Spleen (tissue), 11 donors: ENCODE measurements around the gene KIF21B. TPM values are rescaled to one million over a fixed set of nuclear protein-coding genes. Genes with fewer than 3 reads are reported as not detected.

Experiments used
- DNase-seq: peaks from one replicate; pipeline ENCODE4 v3.0.0-alpha.2; 2020
- H3K27ac ChIP-seq, 8 donors: fragments of 200-600 bp; sonication (generic) in 7 of 8; 1 replicate in 4 of 8; 2 replicates in 4 of 8; pipeline versions ENCODE4 v1.5.0 to v1.8.0; 2016 to 2021; ENCODE audit warnings: inconsistent platforms in 4 of 8, mild to moderate bottlenecking in 4 of 8, moderate library complexity in 1 of 8
- H3K27me3 ChIP-seq, 7 donors: fragments of 200-600 bp; sonication (generic) in 6 of 7; replicated peaks in 1 of 7; 1 replicate in 4 of 7; 2 replicates in 3 of 7; pipeline versions ENCODE4 v1.5.0 to v1.8.0; 2016 to 2021; ENCODE audit warnings: inconsistent platforms in 3 of 7, mild to moderate bottlenecking in 1 of 7
- H3K36me3 ChIP-seq, 6 donors: fragments of 200-600 bp; sonication (generic) in 5 of 6; 1 replicate in 4 of 6; 2 replicates in 2 of 6; pipeline versions ENCODE4 v1.5.0 to v1.8.0; 2016 to 2021; ENCODE audit warnings: inconsistent platforms in 2 of 6
- H3K4me1 ChIP-seq, 6 donors: fragments of 200-600 bp; sonication (generic) in 5 of 6; 1 replicate in 3 of 6; 2 replicates in 3 of 6; pipeline versions ENCODE4 v1.5.0 to v1.8.0; 2016 to 2021; ENCODE audit warnings: inconsistent platforms in 3 of 6
- H3K4me3 ChIP-seq, 8 donors: fragments of 200-600 bp; sonication (generic) in 7 of 8; 1 replicate in 4 of 8; 2 replicates in 4 of 8; pipeline versions ENCODE4 v1.5.0 to v1.8.0; 2016 to 2021; ENCODE audit warnings: inconsistent platforms in 4 of 8, mild to moderate bottlenecking in 4 of 8, moderate library complexity in 2 of 8
- H3K9me3 ChIP-seq, 8 donors: fragments of 200-600 bp; sonication (generic) in 7 of 8; 1 replicate in 4 of 8; 2 replicates in 4 of 8; pipeline versions ENCODE4 v1.5.0 to v1.8.0; 2016 to 2021; ENCODE audit warnings: inconsistent platforms in 4 of 8
- POLR2A ChIP-seq, 3 donors: fragments of 450-650 bp; IDR thresholded peaks; one replicate each; pipeline ENCODE4 v1.5.1; 2017; ENCODE audit warnings: antibody characterized with exemption in 3 of 3, mild to moderate bottlenecking in 1 of 3
- POLR2AphosphoS5 ChIP-seq, 3 donors: sonication (generic); formaldehyde crosslinking; IDR thresholded peaks; one replicate each; pipeline ENCODE4 v1.5.1; 2017; ENCODE audit warnings: antibody characterized with exemption in 3 of 3
- WGBS, 5 donors: extraction: QIAGEN DNeasy Blood & Tissue Kit in 3 of 5; methylation state at CpG; one replicate each; pipeline versions ENCODE4 v1.1.5 to v1.1.7; 2013 to 2018; 5-methylcytosine and 5-hydroxymethylcytosine counted together
- intact Hi-C: fragments of 100-400 bp; cut with DNase I; formaldehyde crosslinking; loops from one replicate; pipeline ENCODE4 v1.15.0; 2023; ENCODE audit warnings: low total_unique reads
- polyA plus RNA-seq, 3 donors: library from polyadenylated mRNA; stranded (reverse); fragments of 200-250 nt; gene quantifications; one replicate each; pipeline ENCODE4 v1.2.1, GENCODE V29; 2013
- total RNA-seq, 7 donors: library from RNA; depleted of rRNA in 3 of 7; stranded (reverse); fragments of >200 nt in 3 of 7; fragmentation: NEBNext Ultra II Directional in 4 of 7; extraction: Animal tissue kit (Norgen Biotek cat#: 25700) in 4 of 7; gene quantifications; one replicate each; pipeline versions ENCODE4 v1.1.0 to v1.2.1, GENCODE V29; 2016 to 2021
- TF ChIP-seq, protein P1 (sequence below), 11 experiments: fragments of 200-600 bp in 7 of 11; fragments of 450-650 bp in 4 of 11; sonication (generic) in 4 of 11; IDR thresholded peaks in 8 of 11; conservative IDR thresholded peaks in 3 of 11; 1 replicate in 7 of 11; 2 replicates in 4 of 11; pipeline versions ENCODE4 v1.4.0 to v1.8.0; 2016 to 2021; ENCODE audit warnings: antibody characterized with exemption in 11 of 11, inconsistent platforms in 4 of 11, mild to moderate bottlenecking in 1 of 11
- donor health status: healthy with polysubstance abuse.
- donor health status: DM: no; HTN: no; CAD: no; lungs with moderate emphysema.
- donor health status: DM: no; HTN: no; CAD: no.
- donor health status: Bipolar disorder and iron deficiency.
- donor health status: healthy.
- donor health status: DM: no; HTN: no; CAD: no.
- donor health status: DM: yes; HTN: yes; CAD: no.

KIF21B gene
- total and polyA plus RNA-seq, 10 donors, result 3.0 to 49.0 (median 28.1) TPM

DNA sequence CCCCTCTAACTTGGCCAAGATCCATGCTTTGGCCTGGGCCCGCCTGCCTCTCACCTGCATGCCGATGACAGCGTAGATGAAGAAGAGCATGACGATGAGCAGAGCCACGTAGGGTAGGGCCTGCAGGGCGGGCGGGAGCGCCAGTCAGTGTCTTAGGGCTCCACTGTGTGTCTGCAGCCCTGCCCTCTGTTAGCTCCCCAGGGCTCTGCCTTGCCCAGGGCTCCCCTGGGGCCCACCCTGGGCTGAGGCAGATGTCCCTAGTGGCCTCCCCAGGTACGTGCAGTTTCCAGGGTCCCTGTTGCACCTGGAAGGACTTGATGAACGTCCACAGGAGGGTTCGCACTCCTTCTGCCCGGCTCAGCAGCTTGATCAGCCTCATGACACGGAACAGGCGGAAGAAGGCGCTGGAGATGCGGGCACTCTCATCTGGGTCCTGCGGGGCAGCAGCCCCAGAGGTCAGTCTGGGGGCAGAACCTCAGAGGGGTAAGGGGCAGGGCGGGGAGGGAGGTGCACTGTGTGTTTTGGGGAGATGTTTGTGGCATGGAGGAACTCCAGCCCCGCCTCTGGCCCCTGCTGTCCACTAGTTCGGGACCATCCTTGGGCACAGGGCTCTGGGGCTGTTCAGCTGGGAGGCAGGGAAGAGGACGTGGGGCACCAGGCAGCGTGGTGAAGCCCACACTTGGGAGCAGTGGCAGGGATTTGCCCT, 29.8 kb upstream of the KIF21B start:
- Histone ChIP-seq H3K4me3 (no peak overlapping the region), H3K27me3 (no peaks in the 10 kb centered on the region), H3K27ac (no peak overlapping the region), H3K9me3 (no peaks in the 10 kb centered on the region), H3K4me1 (peaks cover 0 to 29% (median 3%) of the 10 kb centered on the region in 6 donors), H3K36me3 (no peaks in the 10 kb centered on the region)
- DNase-seq, result no peak
- TF ChIP-seq, protein P1, sequence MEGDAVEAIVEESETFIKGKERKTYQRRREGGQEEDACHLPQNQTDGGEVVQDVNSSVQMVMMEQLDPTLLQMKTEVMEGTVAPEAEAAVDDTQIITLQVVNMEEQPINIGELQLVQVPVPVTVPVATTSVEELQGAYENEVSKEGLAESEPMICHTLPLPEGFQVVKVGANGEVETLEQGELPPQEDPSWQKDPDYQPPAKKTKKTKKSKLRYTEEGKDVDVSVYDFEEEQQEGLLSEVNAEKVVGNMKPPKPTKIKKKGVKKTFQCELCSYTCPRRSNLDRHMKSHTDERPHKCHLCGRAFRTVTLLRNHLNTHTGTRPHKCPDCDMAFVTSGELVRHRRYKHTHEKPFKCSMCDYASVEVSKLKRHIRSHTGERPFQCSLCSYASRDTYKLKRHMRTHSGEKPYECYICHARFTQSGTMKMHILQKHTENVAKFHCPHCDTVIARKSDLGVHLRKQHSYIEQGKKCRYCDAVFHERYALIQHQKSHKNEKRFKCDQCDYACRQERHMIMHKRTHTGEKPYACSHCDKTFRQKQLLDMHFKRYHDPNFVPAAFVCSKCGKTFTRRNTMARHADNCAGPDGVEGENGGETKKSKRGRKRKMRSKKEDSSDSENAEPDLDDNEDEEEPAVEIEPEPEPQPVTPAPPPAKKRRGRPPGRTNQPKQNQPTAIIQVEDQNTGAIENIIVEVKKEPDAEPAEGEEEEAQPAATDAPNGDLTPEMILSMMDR (IDR thresholded peaks at IDR 0.05 in 8 of 11, conservative IDR thresholded peaks at IDR 0.05 in 3 of 11), result no peak
- TF ChIP-seq POLR2AphosphoS5 (IDR thresholded peaks at IDR 0.05), result no peak
- TF ChIP-seq POLR2A (IDR thresholded peaks at IDR 0.05), result no peak
- intact Hi-C loops, result no loop called here
- 86 to 88% (median 88%) methylated on average over 19 to 22 of the region's 22 CpGs for WGBS, 5 donors

DNA sequence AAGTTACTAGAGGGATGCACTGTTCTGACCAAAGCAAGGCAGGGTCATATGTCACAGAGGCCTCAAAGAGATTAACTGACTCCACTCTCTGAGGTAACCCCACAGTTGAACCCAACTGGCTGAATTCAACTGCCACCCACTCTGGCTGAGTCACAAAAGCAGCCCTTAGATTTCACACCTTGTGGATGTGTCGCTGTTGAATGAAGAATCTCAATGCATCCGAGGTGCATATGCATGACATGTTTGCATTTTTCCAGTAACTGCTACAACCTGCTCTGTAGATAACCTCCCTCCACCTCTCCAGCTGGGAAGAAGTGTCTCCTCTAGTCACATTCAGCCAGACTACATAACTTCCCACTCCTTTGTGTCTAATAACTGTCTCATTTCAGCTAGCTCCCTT, 27.9 kb upstream of the KIF21B start:
- Histone ChIP-seq H3K9me3 (no peaks in the 10 kb centered on the region), H3K36me3 (no peaks in the 10 kb centered on the region), H3K27ac (no peak overlapping the region), H3K27me3 (no peaks in the 10 kb centered on the region), H3K4me1 (peaks cover 0 to 20% (median 3%) of the 10 kb centered on the region in 6 donors), H3K4me3 (no peak overlapping the region)
- no peak for DNase-seq
- WGBS, 5 donors, result 75 to 85% (median 80%) methylated on average over 2 of the region's 2 CpGs
- TF ChIP-seq, protein P1 (IDR thresholded peaks at IDR 0.05 in 8 of 11, conservative IDR thresholded peaks at IDR 0.05 in 3 of 11), result no peak
- intact Hi-C loops, result no loop called here

DNA sequence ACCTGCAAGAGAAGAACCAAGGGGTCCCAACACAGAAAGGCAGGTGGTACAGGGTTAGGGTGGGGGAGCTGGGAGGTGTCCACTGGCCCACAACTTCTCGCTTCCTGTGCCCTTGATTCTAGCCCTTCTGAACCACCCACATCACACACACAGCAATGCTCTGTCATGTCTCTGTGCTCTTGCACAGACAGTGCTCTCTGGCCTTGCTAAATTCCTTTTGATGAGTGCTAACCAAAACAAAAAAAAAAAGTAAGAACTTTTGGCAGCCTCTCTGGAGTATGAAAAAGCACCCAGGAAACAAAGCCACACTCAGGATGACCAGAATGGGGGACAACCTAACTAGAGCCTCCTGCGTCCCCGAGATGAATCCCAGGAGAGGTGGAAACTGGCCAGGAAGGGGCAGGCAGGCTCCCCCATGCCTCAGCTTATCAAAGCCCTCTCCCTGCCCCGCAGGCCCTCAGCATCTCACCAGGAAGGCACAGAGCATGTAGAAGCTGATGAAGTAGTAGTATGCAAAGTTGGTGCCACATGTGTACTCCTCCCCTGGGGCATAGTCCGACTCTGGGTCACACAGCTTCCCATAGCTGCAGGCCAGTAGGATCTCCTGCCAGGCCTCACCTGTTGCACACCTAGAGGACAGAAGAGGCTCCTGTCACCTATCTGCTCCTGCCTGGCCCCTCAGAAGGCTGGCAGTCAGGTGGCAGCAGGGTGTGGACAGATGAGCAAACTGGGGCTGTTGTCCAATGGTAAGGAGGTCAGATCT, 27.2 kb upstream of the KIF21B start:
- H3K36me3 ChIP-seq, result no peaks in the 10 kb centered on the region
- H3K27me3 ChIP-seq, result no peaks in the 10 kb centered on the region
- peaks cover 0 to 16% (median 3%) of the 10 kb centered on the region in 6 donors for H3K4me1 ChIP-seq
- DNase-seq, result no peak
- no peak overlapping the region for H3K4me3 ChIP-seq
- 61 to 74% (median 63%) methylated on average over 4 to 5 of the region's 5 CpGs for WGBS, 5 donors
- intact Hi-C loops, result no loop called here
- H3K27ac ChIP-seq, result no peak overlapping the region
- H3K9me3 ChIP-seq, result no peaks in the 10 kb centered on the region
- TF ChIP-seq, protein P1 (IDR thresholded peaks at IDR 0.05 in 8 of 11, conservative IDR thresholded peaks at IDR 0.05 in 3 of 11), result no peak
- TF ChIP-seq POLR2AphosphoS5 (IDR thresholded peaks at IDR 0.05) (no peak), POLR2A (IDR thresholded peaks at IDR 0.05) (no peak)

DNA sequence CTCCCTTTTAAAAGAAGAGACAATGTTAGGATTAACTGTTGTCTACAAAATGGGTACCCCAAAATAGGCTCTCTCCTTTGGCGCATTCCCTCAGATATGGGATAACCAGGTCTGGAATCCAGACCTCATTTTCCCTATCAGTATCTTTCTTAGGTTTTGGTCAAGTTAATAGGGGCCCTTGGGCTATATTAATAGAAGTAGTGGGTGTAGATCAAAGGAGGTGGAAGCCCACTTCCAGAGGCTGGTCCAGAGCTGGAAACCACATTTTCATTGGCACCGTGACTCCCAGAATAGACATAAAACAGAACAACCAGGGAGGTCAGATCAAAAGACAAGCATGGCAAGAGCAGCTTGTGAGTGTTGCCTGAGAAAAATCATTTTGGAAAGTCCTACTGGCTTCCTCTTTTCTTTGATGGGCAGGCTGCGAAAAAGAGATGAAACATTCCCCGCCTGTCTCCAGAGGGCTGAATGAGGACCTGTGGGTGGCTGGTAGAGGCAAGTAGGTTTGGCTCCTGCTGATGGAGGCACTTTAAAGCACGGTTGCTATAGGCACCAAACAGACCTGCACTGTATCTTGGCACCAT, 25.8 kb upstream of the KIF21B start:
- Histone ChIP-seq H3K36me3 (no peaks in the 10 kb centered on the region), H3K4me1 (peaks cover 0 to 13% (median 0%) of the 10 kb centered on the region in 6 donors), H3K9me3 (no peaks in the 10 kb centered on the region), H3K27ac (no peak overlapping the region), H3K4me3 (no peak overlapping the region), H3K27me3 (no peaks in the 10 kb centered on the region)
- 69 to 77% (median 70%) methylated on average over 5 of the region's 5 CpGs for WGBS, 5 donors
- no peak for DNase-seq
- TF ChIP-seq, protein P1 (IDR thresholded peaks at IDR 0.05 in 8 of 11, conservative IDR thresholded peaks at IDR 0.05 in 3 of 11), result no peak
- TF ChIP-seq POLR2AphosphoS5 (IDR thresholded peaks at IDR 0.05) (no peak), POLR2A (IDR thresholded peaks at IDR 0.05) (no peak)
- intact Hi-C loops, result no loop called here
